ENCODE measurements around the gene DHX57. TPM values are rescaled to one million over a fixed set of nuclear protein-coding genes. Genes with fewer than 3 reads are reported as not detected.

DHX57 gene
- total RNA-seq, 2 donors from 2014 or later: 18.5 to 19.0 TPM

GRCh38 chr2:38873763-38874162 lies 2.0 kb downstream of the DHX57 start:
- intact Hi-C loops (cut with DNase I): no loop called here

DNA sequence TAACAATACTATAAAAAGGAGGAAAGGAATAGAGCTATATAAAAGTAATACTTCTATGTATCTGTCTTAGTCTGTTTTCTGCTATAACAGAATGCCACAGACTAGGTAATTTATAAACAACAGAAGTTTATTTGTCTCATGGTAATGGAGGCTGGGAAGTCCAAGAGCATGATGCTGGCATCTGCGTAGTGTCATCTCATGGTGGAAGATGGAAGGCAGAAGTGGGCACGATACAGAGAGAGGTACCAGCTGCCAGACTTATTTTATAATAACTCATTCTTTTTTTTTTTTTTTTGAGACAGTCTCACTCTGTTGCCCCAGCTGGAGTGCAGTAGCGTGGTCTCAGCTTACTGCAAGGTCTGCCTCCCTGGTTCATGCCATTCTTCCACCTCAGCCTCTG lies 4.3 kb downstream of the DHX57 start:
- Histone ChIP-seq H3K27ac (no peak overlapping the region), H3K4me1 (replicated peaks) (no peaks in the 10 kb centered on the region), H3K9me3 (no peaks in the 10 kb centered on the region), H3K27me3 (replicated peaks; ENCODE audit: insufficient read depth) (no peaks in the 10 kb centered on the region), H3K36me3 (no peaks in the 10 kb centered on the region), H3K4me3 (no peak overlapping the region)
- TF ChIP-seq, protein P1, sequence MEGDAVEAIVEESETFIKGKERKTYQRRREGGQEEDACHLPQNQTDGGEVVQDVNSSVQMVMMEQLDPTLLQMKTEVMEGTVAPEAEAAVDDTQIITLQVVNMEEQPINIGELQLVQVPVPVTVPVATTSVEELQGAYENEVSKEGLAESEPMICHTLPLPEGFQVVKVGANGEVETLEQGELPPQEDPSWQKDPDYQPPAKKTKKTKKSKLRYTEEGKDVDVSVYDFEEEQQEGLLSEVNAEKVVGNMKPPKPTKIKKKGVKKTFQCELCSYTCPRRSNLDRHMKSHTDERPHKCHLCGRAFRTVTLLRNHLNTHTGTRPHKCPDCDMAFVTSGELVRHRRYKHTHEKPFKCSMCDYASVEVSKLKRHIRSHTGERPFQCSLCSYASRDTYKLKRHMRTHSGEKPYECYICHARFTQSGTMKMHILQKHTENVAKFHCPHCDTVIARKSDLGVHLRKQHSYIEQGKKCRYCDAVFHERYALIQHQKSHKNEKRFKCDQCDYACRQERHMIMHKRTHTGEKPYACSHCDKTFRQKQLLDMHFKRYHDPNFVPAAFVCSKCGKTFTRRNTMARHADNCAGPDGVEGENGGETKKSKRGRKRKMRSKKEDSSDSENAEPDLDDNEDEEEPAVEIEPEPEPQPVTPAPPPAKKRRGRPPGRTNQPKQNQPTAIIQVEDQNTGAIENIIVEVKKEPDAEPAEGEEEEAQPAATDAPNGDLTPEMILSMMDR (IDR thresholded peaks at IDR 0.05): no peak
- TF ChIP-seq POLR2A (IDR thresholded peaks at IDR 0.05) (no peak), POLR2AphosphoS5 (IDR thresholded peaks at IDR 0.05) (no peak)
- intact Hi-C loops (cut with DNase I): no loop called here
- no peak for DNase-seq (ENCODE audit: low spot score)
- 97% methylated on average over 3 of the region's 3 CpGs for WGBS

More at GRCh38 chr2:38873763-38874162, 2.0 kb downstream of the DHX57 start:
- H3K27ac ChIP-seq: no peak overlapping the region
- H3K4me1 ChIP-seq (replicated peaks): no peaks in the 10 kb centered on the region
- H3K27me3 ChIP-seq (replicated peaks; ENCODE audit: insufficient read depth): no peaks in the 10 kb centered on the region
- H3K9me3 ChIP-seq: no peaks in the 10 kb centered on the region
- TF ChIP-seq, protein P1 (IDR thresholded peaks at IDR 0.05): no peak
- TF ChIP-seq POLR2A (IDR thresholded peaks at IDR 0.05): no peak
- TF ChIP-seq POLR2AphosphoS5 (IDR thresholded peaks at IDR 0.05): no peak
- WGBS: 75% methylated on average over 5 of the region's 5 CpGs
- no peak for DNase-seq (ENCODE audit: low spot score)
- no peak overlapping the region for H3K4me3 ChIP-seq
- no peaks in the 10 kb centered on the region for H3K36me3 ChIP-seq

GRCh38 chr2:38866773-38867443 lies 8.8 kb downstream of the DHX57 start:
- Histone ChIP-seq H3K4me3 (no peak overlapping the region), H3K9me3 (no peaks in the 10 kb centered on the region), H3K36me3 (no peaks in the 10 kb centered on the region), H3K27me3 (replicated peaks; ENCODE audit: insufficient read depth) (no peaks in the 10 kb centered on the region), H3K27ac (no peak overlapping the region), H3K4me1 (replicated peaks) (no peaks in the 10 kb centered on the region)
- TF ChIP-seq, protein P1 (IDR thresholded peaks at IDR 0.05): no peak
- TF ChIP-seq POLR2A (IDR thresholded peaks at IDR 0.05) (no peak), POLR2AphosphoS5 (IDR thresholded peaks at IDR 0.05) (no peak)
- WGBS: 94% methylated on average over 3 of the region's 3 CpGs
- DNase-seq (ENCODE audit: low spot score): no peak
- intact Hi-C loops (cut with DNase I): no loop called here

DNA sequence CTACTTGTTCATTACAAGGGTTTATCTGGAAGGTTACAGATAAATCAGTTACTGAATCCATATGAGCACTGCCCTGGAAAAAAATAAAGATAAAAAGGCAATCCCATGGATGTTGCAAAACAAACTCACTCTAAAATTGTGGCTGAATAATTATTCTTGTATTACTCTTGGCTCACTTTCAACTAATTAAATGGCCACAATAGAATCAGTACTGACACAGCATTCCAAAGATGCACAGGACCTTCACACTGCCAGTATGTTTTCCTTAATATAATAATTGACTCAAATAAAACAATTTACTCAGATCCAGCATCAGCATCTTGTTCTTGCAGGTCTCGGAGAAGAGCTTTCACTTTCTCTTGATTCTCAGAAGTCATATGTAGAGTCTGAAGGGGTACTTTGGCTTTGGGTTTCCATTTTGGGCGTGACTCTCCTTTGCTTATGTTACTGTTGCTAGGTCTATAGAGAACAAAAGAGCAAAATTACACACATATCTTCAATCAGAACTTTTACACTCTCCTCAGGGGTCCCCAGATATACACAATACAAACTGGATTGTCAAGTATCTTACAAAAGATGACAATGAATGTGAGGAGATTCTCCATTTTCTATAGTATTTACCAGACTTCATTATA lies 12.6 kb downstream of the DHX57 start:
- H3K27ac ChIP-seq: no peak overlapping the region
- DNase-seq (ENCODE audit: low spot score): no peak
- no peaks in the 10 kb centered on the region for H3K4me1 ChIP-seq (replicated peaks)
- no peak overlapping the region for H3K4me3 ChIP-seq
- H3K9me3 ChIP-seq: no peaks in the 10 kb centered on the region
- intact Hi-C loops (cut with DNase I): no loop called here
- TF ChIP-seq POLR2AphosphoS5 (IDR thresholded peaks at IDR 0.05) (no peak), POLR2A (IDR thresholded peaks at IDR 0.05) (no peak)
- TF ChIP-seq, protein P1 (IDR thresholded peaks at IDR 0.05): no peak
- 68% methylated on average over 2 of the region's 2 CpGs for WGBS
- no peaks in the 10 kb centered on the region for H3K36me3 ChIP-seq
- no peaks in the 10 kb centered on the region for H3K27me3 ChIP-seq (replicated peaks; ENCODE audit: insufficient read depth)

GRCh38 chr2:38862476-38862875 lies 13.3 kb downstream of the DHX57 start:
- H3K27ac ChIP-seq: no peak overlapping the region
- no peaks in the 10 kb centered on the region for H3K36me3 ChIP-seq
- TF ChIP-seq, protein P1 (IDR thresholded peaks at IDR 0.05): no peak
- TF ChIP-seq POLR2AphosphoS5 (IDR thresholded peaks at IDR 0.05): no peak
- TF ChIP-seq POLR2A (IDR thresholded peaks at IDR 0.05): no peak
- H3K27me3 ChIP-seq (replicated peaks; ENCODE audit: insufficient read depth): no peaks in the 10 kb centered on the region
- no peak overlapping the region for H3K4me3 ChIP-seq
- H3K9me3 ChIP-seq: no peaks in the 10 kb centered on the region
- intact Hi-C loops (cut with DNase I): no loop called here
- no peaks in the 10 kb centered on the region for H3K4me1 ChIP-seq (replicated peaks)
- no peak for DNase-seq (ENCODE audit: low spot score)

All from prostate gland (tissue), 2 donors.